Fibroblast of mammary gland (primary cell): ENCODE data around the gene EFNA3.

Source experiments
- DNase-seq: peaks from one replicate; pipeline ENCODE4 v3.0.0-alpha.2; 2010; ENCODE audit warnings: low read depth
- H3K4me3 ChIP-seq: 2 replicates; pipeline ENCODE4 v1.5.1; 2011; ENCODE audit warnings: low read depth, mild to moderate bottlenecking, low read length, moderate library complexity; ENCODE audit not compliant: control insufficient read depth
- CTCF ChIP-seq: conservative IDR thresholded peaks from 2 replicates; pipeline ENCODE4 v1.5.1; 2011; ENCODE audit warnings: low read depth, low read length, inconsistent platforms; ENCODE audit not compliant: control insufficient read depth, insufficient read depth

EFNA3 gene

GRCh38 chr1:155078469-155079209 is at the start of gene EFNA3:
EFNA3 (plus strand) TSS chr1:155078837; CDS start chr1:155078942, 105 bp downstream.
- H3K4me3 ChIP-seq, result peak within 1 kb of the TSS; percentile 21
- TF ChIP-seq CTCF, result no peak
- DNase-seq, result peak; percentile 46

- no peak for DNase-seq
- no peak overlapping the region for H3K4me3 ChIP-seq
- no peak for TF ChIP-seq CTCF
Observed at GRCh38 chr1:155029513-155030242, 49.0 kb upstream of the EFNA3 start.

- H3K4me3 ChIP-seq, result no peak overlapping the region
- DNase-seq, result no peak
- TF ChIP-seq CTCF, result no peak
Observed at GRCh38 chr1:155030243-155030795, 48.3 kb upstream of the EFNA3 start.

- H3K4me3 ChIP-seq, result no peak overlapping the region
- no peak for TF ChIP-seq CTCF
- DNase-seq, result no peak
Observed at GRCh38 chr1:155030899-155031298, 47.7 kb upstream of the EFNA3 start.

GRCh38 chr1:155032886-155033285 is 45.8 kb upstream of the EFNA3 start:
- TF ChIP-seq CTCF, result no peak
- H3K4me3 ChIP-seq, result no peak overlapping the region
- no peak for DNase-seq

- no peak for TF ChIP-seq CTCF
- DNase-seq, result no peak
- no peak within 1 kb of the TSS for H3K4me3 ChIP-seq
Observed at GRCh38 chr1:155033524-155033923, 45.1 kb upstream of the EFNA3 start, which contains the start of the genes DCST1 and DCST2. DCST1 (plus strand) TSS chr1:155033824; CDS start chr1:155034037, 213 bp downstream. DCST2 (minus strand) TSS chr1:155033781; CDS start chr1:155033701, 80 bp downstream.
